Subcutaneous abdominal adipose tissue (tissue), 5 donors: Measurements from ENCODE around the gene CNMD.

Experiments
- H3K27ac ChIP-seq: one replicate; pipeline ENCODE4 v1.7.0; 2013; ENCODE audit warnings: low read depth, mild to moderate bottlenecking, inconsistent platforms, low read length, moderate library complexity
- H3K27me3 ChIP-seq, 5 donors: one replicate each; pipeline ENCODE4 v1.7.0; 2013; ENCODE audit warnings: low read length in 5 of 5, inconsistent platforms in 1 of 5; ENCODE audit not compliant: control insufficient read depth in 5 of 5, insufficient read depth in 4 of 5
- H3K36me3 ChIP-seq, 5 donors: one replicate each; pipeline ENCODE4 v1.7.0; 2013; ENCODE audit warnings: low read length in 5 of 5; ENCODE audit not compliant: control insufficient read depth in 5 of 5, insufficient read depth in 5 of 5
- H3K4me1 ChIP-seq, 5 donors: one replicate each; pipeline ENCODE4 v1.7.0; 2013; ENCODE audit warnings: low read length in 5 of 5, mild to moderate bottlenecking in 3 of 5, moderate library complexity in 1 of 5; ENCODE audit not compliant: control insufficient read depth in 5 of 5, insufficient read depth in 5 of 5
- H3K4me3 ChIP-seq, 5 donors: one replicate each; pipeline ENCODE4 v1.7.0; 2013; ENCODE audit warnings: low read length in 5 of 5, low read depth in 1 of 5
- H3K9ac ChIP-seq, 5 donors: one replicate each; pipeline ENCODE4 v1.7.0; 2013; ENCODE audit warnings: low read length in 5 of 5, mild to moderate bottlenecking in 4 of 5, moderate library complexity in 3 of 5
- H3K9me3 ChIP-seq, 5 donors: one replicate each; pipeline ENCODE4 v1.7.0; 2013; ENCODE audit warnings: low read length in 5 of 5; ENCODE audit not compliant: control insufficient read depth in 5 of 5
- donor health status: healthy.
- donor health status: healthy.
- donor health status: healthy.
- donor health status: healthy.
- donor health status: healthy.

Gene CNMD

GRCh38 chr13:52665325-52665724 lies 74.3 kb downstream of the CNMD start:
- H3K9me3 ChIP-seq, result no peaks in the 10 kb centered on the region
- peaks cover 48 to 75% (median 54%) of the 10 kb centered on the region in 5 donors for H3K36me3 ChIP-seq
- no peak overlapping the region for H3K27ac ChIP-seq
- H3K4me3 ChIP-seq, result no peak overlapping the region
- H3K27me3 ChIP-seq, result no peaks in the 10 kb centered on the region
- H3K9ac ChIP-seq, result no peak overlapping the region
- H3K4me1 ChIP-seq, result no peaks in the 10 kb centered on the region

GRCh38 chr13:52664272-52664671 lies 75.3 kb downstream of the CNMD start:
- H3K9ac ChIP-seq, result no peak overlapping the region
- no peaks in the 10 kb centered on the region for H3K9me3 ChIP-seq
- H3K27ac ChIP-seq, result no peak overlapping the region
- H3K27me3 ChIP-seq, result no peaks in the 10 kb centered on the region
- H3K4me1 ChIP-seq, result no peaks in the 10 kb centered on the region
- no peak overlapping the region for H3K4me3 ChIP-seq
- peaks cover 53 to 76% (median 56%) of the 10 kb centered on the region in 5 donors for H3K36me3 ChIP-seq

- Histone ChIP-seq H3K4me3 (no peak overlapping the region), H3K27ac (no peak overlapping the region), H3K4me1 (peaks cover 0 to 9% (median 6%) of the 10 kb centered on the region in 5 donors), H3K36me3 (peaks cover 30 to 50% (median 35%) of the 10 kb centered on the region in 5 donors), H3K9me3 (no peaks in the 10 kb centered on the region), H3K27me3 (no peaks in the 10 kb centered on the region), H3K9ac (no peak overlapping the region)
These were observed 80.3 kb downstream of the CNMD start for GRCh38 chr13:52659340-52659739.
